Stimulated activated naive CD8-positive, alpha-beta T cell treated with anti-CD3 and anti-CD28 coated beads, Interleukin-15, amount 100 ng/mL, for 72 hours (primary cell): ENCODE data around the gene DHRS3.
"Not testable (repeated sequence)": the region's sequence is repeated elsewhere in the genome, so short reads cannot be mapped to it uniquely, and the experiment has no call there.

Experiments
- ATAC-seq: fragments of 150-1000 bp; cut with Tn5 transposase; 2 replicates; pipeline ENCODE4 v1.10.0; 2021; ENCODE audit warnings: mild to moderate bottlenecking, moderate library complexity
- DNase-seq, 2 donors: peaks; one replicate each; pipeline ENCODE4 v3.0.0; 2021 to 2022
- H3K27ac Mint-ChIP-seq, 2 donors: one replicate each; pipeline ENCODE4 v1.8.0; 2022; ENCODE audit warnings: mild to moderate bottlenecking in 2 of 2, mixed read lengths in 2 of 2, moderate library complexity in 2 of 2
- H3K27me3 Mint-ChIP-seq: one replicate; pipeline ENCODE4 v1.8.0; 2022; ENCODE audit warnings: mixed read lengths
- H3K4me1 Mint-ChIP-seq: one replicate; pipeline ENCODE4 v1.8.0; 2022; ENCODE audit warnings: mild to moderate bottlenecking, mixed read lengths
- H3K4me3 Mint-ChIP-seq, 2 donors: one replicate each; pipeline ENCODE4 v1.8.0; 2022; ENCODE audit warnings: mild to moderate bottlenecking in 2 of 2, mixed read lengths in 2 of 2, moderate library complexity in 1 of 2
- H3K9me3 Mint-ChIP-seq, 2 donors: one replicate each; pipeline ENCODE4 v1.8.0; 2022; ENCODE audit warnings: mixed read lengths in 2 of 2

DHRS3 gene

GRCh38 chr1:12566484-12567287 lies 51.3 kb downstream of the DHRS3 start:
- Mint-ChIP-seq H3K4me3 (no peak overlapping the region), H3K4me1 (peaks cover 14% of the 10 kb centered on the region), H3K9me3 (peaks cover 22 to 49% of the 10 kb centered on the region in 2 donors), H3K27ac (peak overlapping the region in 1 of 2 donors; percentile 9), H3K27me3 (no peaks in the 10 kb centered on the region)
- ATAC-seq (peak; percentile 34), DNase-seq (no peak)

GRCh38 chr1:12565966-12566352 lies 52.1 kb downstream of the DHRS3 start:
- Mint-ChIP-seq H3K4me3 (no peak overlapping the region), H3K4me1 (peaks cover 14% of the 10 kb centered on the region), H3K27me3 (no peaks in the 10 kb centered on the region), H3K9me3 (peaks cover 22 to 49% of the 10 kb centered on the region in 2 donors), H3K27ac (peak overlapping the region in 1 of 2 donors; percentile 9)
- ATAC-seq, result peak; percentile 40
- no peak for DNase-seq

GRCh38 chr1:12565094-12565965 lies 52.7 kb downstream of the DHRS3 start:
- no peak overlapping the region for H3K4me3 Mint-ChIP-seq
- no peak for ATAC-seq
- peaks cover 18% of the 10 kb centered on the region for H3K4me1 Mint-ChIP-seq
- H3K27me3 Mint-ChIP-seq, result no peaks in the 10 kb centered on the region
- H3K27ac Mint-ChIP-seq, result peak overlapping the region in 1 of 2 donors; percentile 77
- DNase-seq, result no peak
- peaks cover 22 to 49% of the 10 kb centered on the region in 2 donors for H3K9me3 Mint-ChIP-seq

GRCh38 chr1:12564251-12564650 lies 53.8 kb downstream of the DHRS3 start:
- ATAC-seq, H3K27me3 Mint-ChIP-seq, H3K4me3 Mint-ChIP-seq, DNase-seq: not testable (repeated sequence)
- Mint-ChIP-seq H3K4me1 (peaks cover 21% of the 10 kb centered on the region), H3K9me3 (peaks cover 22 to 49% of the 10 kb centered on the region in 2 donors), H3K27ac (peak overlapping the region in 1 of 2 donors; percentile 44)

GRCh38 chr1:12562955-12563576 lies 54.9 kb downstream of the DHRS3 start:
- H3K4me1 Mint-ChIP-seq, result peaks cover 17% of the 10 kb centered on the region
- H3K4me3 Mint-ChIP-seq, result no peak overlapping the region

GRCh38 chr1:12561121-12561520 lies 56.9 kb downstream of the DHRS3 start:
- ATAC-seq (no peak), DNase-seq (no peak)
- H3K27ac Mint-ChIP-seq, result peak overlapping the region in 1 of 2 donors; percentile 77

More at GRCh38 chr1:12562955-12563576, 54.9 kb downstream of the DHRS3 start:
- H3K27ac Mint-ChIP-seq, result no peak overlapping the region
- peaks cover 22 to 49% of the 10 kb centered on the region in 2 donors for H3K9me3 Mint-ChIP-seq
- H3K27me3 Mint-ChIP-seq, result no peaks in the 10 kb centered on the region
- DNase-seq (no peak), ATAC-seq (no peak)

GRCh38 chr1:12556957-12557935 lies 60.8 kb downstream of the DHRS3 start:
- Mint-ChIP-seq H3K4me3 (no peak overlapping the region), H3K27ac (peak overlapping the region in 1 of 2 donors; percentile 85)
- no peak for ATAC-seq

More at GRCh38 chr1:12561121-12561520, 56.9 kb downstream of the DHRS3 start:
- Mint-ChIP-seq H3K9me3 (peaks cover 22 to 44% of the 10 kb centered on the region in 2 donors), H3K27me3 (no peaks in the 10 kb centered on the region), H3K4me1 (peaks cover 21% of the 10 kb centered on the region), H3K4me3 (no peak overlapping the region)

GRCh38 chr1:12556368-12556930 lies 61.6 kb downstream of the DHRS3 start:
- Mint-ChIP-seq H3K4me1 (peaks cover 21% of the 10 kb centered on the region), H3K27ac (peak overlapping the region in 1 of 2 donors; percentile 81), H3K27me3 (no peaks in the 10 kb centered on the region), H3K9me3 (no peaks in the 10 kb centered on the region), H3K4me3 (no peak overlapping the region)
- DNase-seq, result no peak
- no peak for ATAC-seq

More at GRCh38 chr1:12556957-12557935, 60.8 kb downstream of the DHRS3 start:
- DNase-seq, result no peak
- Mint-ChIP-seq H3K27me3 (no peaks in the 10 kb centered on the region), H3K9me3 (peaks cover 2 to 5% of the 10 kb centered on the region in 2 donors), H3K4me1 (peaks cover 21% of the 10 kb centered on the region)

GRCh38 chr1:12555411-12556367 lies 62.3 kb downstream of the DHRS3 start:
- no peaks in the 10 kb centered on the region for H3K27me3 Mint-ChIP-seq
- no peak overlapping the region for H3K27ac Mint-ChIP-seq
- ATAC-seq (no peak), DNase-seq (no peak)
- peaks cover 23% of the 10 kb centered on the region for H3K4me1 Mint-ChIP-seq
- no peak overlapping the region for H3K4me3 Mint-ChIP-seq
- no peaks in the 10 kb centered on the region for H3K9me3 Mint-ChIP-seq

GRCh38 chr1:12554521-12555305 lies 63.3 kb downstream of the DHRS3 start:
- Mint-ChIP-seq H3K4me3 (no peak overlapping the region), H3K4me1 (peaks cover 27% of the 10 kb centered on the region), H3K9me3 (no peaks in the 10 kb centered on the region), H3K27ac (no peak overlapping the region), H3K27me3 (no peaks in the 10 kb centered on the region)
- ATAC-seq (no peak), DNase-seq (no peak)

GRCh38 chr1:12553963-12554362 lies 64.0 kb downstream of the DHRS3 start:
- Mint-ChIP-seq H3K27me3 (no peaks in the 10 kb centered on the region), H3K4me1 (peaks cover 34% of the 10 kb centered on the region), H3K9me3 (no peaks in the 10 kb centered on the region), H3K4me3 (no peak overlapping the region), H3K27ac (no peak overlapping the region)
- ATAC-seq (no peak), DNase-seq (no peak)

GRCh38 chr1:12552951-12553921 lies 64.8 kb downstream of the DHRS3 start:
- Mint-ChIP-seq H3K4me3 (no peak overlapping the region), H3K27ac (peak overlapping the region in 1 of 2 donors; percentile 64), H3K27me3 (no peaks in the 10 kb centered on the region), H3K9me3 (no peaks in the 10 kb centered on the region), H3K4me1 (peaks cover 34% of the 10 kb centered on the region)
- ATAC-seq (no peak), DNase-seq (no peak)
